ENCODE results near the gene ERVK3-1. TPM values are rescaled to one million over a fixed set of nuclear protein-coding genes. Genes with fewer than 3 reads are reported as not detected.

The ERVK3-1 gene
- total RNA-seq, 1 experiment from 2014 or later, result 28.1 TPM

DNA sequence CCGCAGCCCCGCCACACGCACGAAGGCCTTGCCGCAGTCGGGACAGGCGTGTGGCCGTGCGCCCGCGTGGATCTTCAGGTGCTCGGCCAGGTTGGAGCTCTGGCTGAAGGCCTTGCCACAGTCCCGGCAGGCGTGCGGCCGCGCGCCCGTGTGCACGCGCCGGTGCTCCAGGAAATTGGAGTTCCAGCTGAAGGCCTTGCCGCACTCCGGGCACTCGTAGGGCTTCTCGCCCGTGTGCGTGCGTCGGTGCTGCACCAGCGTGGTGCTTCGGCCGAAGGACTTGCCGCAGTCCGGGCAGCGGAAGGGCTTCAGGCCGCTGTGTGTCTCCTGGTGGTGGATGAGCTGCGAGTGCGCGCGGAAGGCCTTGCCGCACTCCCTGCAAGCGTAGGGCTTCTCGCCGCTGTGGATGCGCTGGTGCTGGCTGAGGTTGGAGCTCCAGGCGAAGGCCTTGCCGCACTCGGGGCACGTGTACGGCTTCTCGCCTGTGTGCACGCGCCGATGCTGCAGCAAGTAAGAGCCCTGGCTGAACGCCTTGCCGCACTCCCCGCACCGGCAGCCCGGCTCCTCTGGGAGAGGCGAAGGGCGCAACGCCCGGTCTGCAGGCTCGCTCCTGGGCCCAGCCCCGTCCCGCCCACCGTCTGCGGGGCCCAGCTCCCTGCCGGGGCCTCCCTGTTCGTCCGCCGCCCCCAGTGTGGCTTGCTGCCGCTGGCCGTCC, 51.7 kb downstream of the ERVK3-1 start:
- no peaks in the 10 kb centered on the region for H3K9me2 ChIP-seq (ENCODE audit: insufficient read depth)
- POLR2A ChIA-PET, result no interaction called here
- RAD21 ChIA-PET (ENCODE audit: low non-redundant PET in 1 of 2, low total read pairs in 2 of 2, uncharacterized antibody in 2 of 2, unreplicated experiment in 2 of 2), result no interaction called here
- no peaks in the 10 kb centered on the region for H4K20me1 ChIP-seq (ENCODE audit: insufficient read depth)
- no peaks in the 10 kb centered on the region for H3K9me3 ChIP-seq (ENCODE audit: control insufficient read depth in 1 of 2, insufficient read depth in 1 of 2, low read depth in 1 of 2, low read length in 2 of 2)
- no peaks in the 10 kb centered on the region for H3K36me3 ChIP-seq (ENCODE audit: control insufficient read depth in 1 of 2, insufficient read depth in 2 of 2, low read length in 2 of 2)
- ATAC-seq (no peak), DNase-seq (ENCODE audit: low read depth, low spot score) (no peak)
- no peak overlapping the region for H3K27ac ChIP-seq (ENCODE audit: low read depth, low read length)
- peaks cover 6 to 10% of the 10 kb centered on the region in 2 experiments; a peak in 3 of 4 replicates for H3K4me1 ChIP-seq (ENCODE audit: control insufficient read depth in 1 of 2, insufficient read depth in 2 of 2, low read length in 2 of 2)
- no peak overlapping the region for H3K4me3 ChIP-seq (replicated peaks in 1 of 2; ENCODE audit: low read depth in 1 of 2, low read length in 2 of 2)
- CTCF ChIA-PET, result no interaction called here
- intact Hi-C loops (cut with micrococcal nuclease), result no loop called here
- H2AFZ ChIP-seq (ENCODE audit: low read depth, low read length, poor library complexity, severe bottlenecking), result no peak overlapping the region
- no peak overlapping the region for H3K9ac ChIP-seq (ENCODE audit: low read length)
- 0 out of 2 replicates have a peak, but pooled peaks cover 3% of the 10 kb centered on the region for H3K79me2 ChIP-seq (ENCODE audit: insufficient read depth, low read length)
- no peaks in the 10 kb centered on the region for H3K27me3 ChIP-seq (ENCODE audit: insufficient read depth, low read length)
- TF ChIP-seq, protein P1, sequence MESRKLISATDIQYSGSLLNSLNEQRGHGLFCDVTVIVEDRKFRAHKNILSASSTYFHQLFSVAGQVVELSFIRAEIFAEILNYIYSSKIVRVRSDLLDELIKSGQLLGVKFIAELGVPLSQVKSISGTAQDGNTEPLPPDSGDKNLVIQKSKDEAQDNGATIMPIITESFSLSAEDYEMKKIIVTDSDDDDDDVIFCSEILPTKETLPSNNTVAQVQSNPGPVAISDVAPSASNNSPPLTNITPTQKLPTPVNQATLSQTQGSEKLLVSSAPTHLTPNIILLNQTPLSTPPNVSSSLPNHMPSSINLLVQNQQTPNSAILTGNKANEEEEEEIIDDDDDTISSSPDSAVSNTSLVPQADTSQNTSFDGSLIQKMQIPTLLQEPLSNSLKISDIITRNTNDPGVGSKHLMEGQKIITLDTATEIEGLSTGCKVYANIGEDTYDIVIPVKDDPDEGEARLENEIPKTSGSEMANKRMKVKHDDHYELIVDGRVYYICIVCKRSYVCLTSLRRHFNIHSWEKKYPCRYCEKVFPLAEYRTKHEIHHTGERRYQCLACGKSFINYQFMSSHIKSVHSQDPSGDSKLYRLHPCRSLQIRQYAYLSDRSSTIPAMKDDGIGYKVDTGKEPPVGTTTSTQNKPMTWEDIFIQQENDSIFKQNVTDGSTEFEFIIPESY (IDR thresholded peaks at IDR 0.05; ENCODE audit: extremely low read depth, insufficient replicate concordance, low read length), result no peak
- TF ChIP-seq JUND (IDR thresholded peaks at IDR 0.05) (no peak), ZFX (IDR thresholded peaks at IDR 0.05) (no peak)
- TF ChIP-seq, protein P2, sequence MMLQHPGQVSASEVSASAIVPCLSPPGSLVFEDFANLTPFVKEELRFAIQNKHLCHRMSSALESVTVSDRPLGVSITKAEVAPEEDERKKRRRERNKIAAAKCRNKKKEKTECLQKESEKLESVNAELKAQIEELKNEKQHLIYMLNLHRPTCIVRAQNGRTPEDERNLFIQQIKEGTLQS (IDR thresholded peaks at IDR 0.05), result no peak
- BruUV-seq (replicated peaks), result no TSS peak
- no peak overlapping the region for H3K4me2 ChIP-seq (ENCODE audit: low read length)

DNA sequence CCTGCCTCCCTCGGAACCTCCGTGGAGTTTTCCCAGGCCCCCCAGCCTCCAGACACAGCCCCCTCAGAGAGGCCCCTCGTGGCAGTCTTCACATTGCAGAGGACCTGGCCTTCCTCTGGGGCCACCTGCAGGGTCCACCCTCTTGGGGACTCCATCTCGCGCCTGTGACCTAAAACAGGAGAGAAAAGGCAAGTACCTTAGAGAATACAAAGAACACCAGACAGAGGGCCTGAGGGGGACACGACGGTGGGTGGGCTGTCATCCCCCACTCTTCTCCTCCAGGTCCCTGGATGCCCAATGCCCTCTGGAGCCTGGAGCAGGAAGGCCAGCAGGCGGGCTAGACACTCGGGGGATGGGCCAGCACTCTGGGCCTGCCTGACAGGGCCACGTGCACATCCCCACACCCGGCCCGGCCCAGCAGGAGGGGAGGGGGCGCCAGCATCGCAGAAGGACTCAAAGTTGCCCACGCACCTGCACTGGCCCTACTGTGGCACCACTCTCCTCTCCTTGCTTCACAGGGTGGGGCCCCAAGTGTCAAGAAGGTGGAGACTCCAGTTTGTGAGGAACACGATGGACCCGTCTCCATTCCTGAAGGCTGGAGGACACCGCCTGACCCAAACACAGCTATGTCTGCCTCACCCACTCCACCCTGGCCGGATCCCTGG, 52.4 kb downstream of the ERVK3-1 start:
- Histone ChIP-seq H2AFZ (ENCODE audit: low read depth, low read length, poor library complexity, severe bottlenecking) (no peak overlapping the region), H3K4me2 (ENCODE audit: low read length) (no peak overlapping the region), H4K20me1 (ENCODE audit: insufficient read depth) (no peaks in the 10 kb centered on the region), H3K9ac (ENCODE audit: low read length) (no peak overlapping the region), H3K9me2 (ENCODE audit: insufficient read depth) (no peaks in the 10 kb centered on the region), H3K4me1 (ENCODE audit: control insufficient read depth in 1 of 2, insufficient read depth in 2 of 2, low read length in 2 of 2) (peaks cover 6 to 12% of the 10 kb centered on the region in 2 experiments; a peak in 3 of 4 replicates), H3K36me3 (ENCODE audit: control insufficient read depth in 1 of 2, insufficient read depth in 2 of 2, low read length in 2 of 2) (no peaks in the 10 kb centered on the region), H3K4me3 (replicated peaks in 1 of 2; ENCODE audit: low read depth in 1 of 2, low read length in 2 of 2) (no peak overlapping the region), H3K79me2 (ENCODE audit: insufficient read depth, low read length) (0 out of 2 replicates have a peak, but pooled peaks cover 3% of the 10 kb centered on the region), H3K9me3 (ENCODE audit: control insufficient read depth in 1 of 2, insufficient read depth in 1 of 2, low read depth in 1 of 2, low read length in 2 of 2) (no peaks in the 10 kb centered on the region), H3K27me3 (ENCODE audit: insufficient read depth, low read length) (no peaks in the 10 kb centered on the region), H3K27ac (ENCODE audit: low read depth, low read length) (no peak overlapping the region)
- ChIA-PET RAD21 (ENCODE audit: low non-redundant PET in 1 of 2, low total read pairs in 2 of 2, uncharacterized antibody in 2 of 2, unreplicated experiment in 2 of 2) (no interaction called here), POLR2A (no interaction called here), CTCF (no interaction called here)
- intact Hi-C loops (cut with micrococcal nuclease), result no loop called here
- ATAC-seq (no peak), DNase-seq (ENCODE audit: low read depth, low spot score) (no peak)
- no TSS peak for BruUV-seq (replicated peaks)
- TF ChIP-seq TCF7L2 (IDR thresholded peaks at IDR 0.05; ENCODE audit: borderline replicate concordance, extremely low read depth, insufficient read depth, insufficient read length) (no peak), SIN3A (IDR thresholded peaks at IDR 0.05; ENCODE audit: low read depth) (no peak), EGR1 (IDR thresholded peaks at IDR 0.05; ENCODE audit: low read depth) (no peak), SRF (IDR thresholded peaks at IDR 0.05; ENCODE audit: low read depth) (no peak), FOSL1 (IDR thresholded peaks at IDR 0.05; ENCODE audit: low read depth) (no peak), EZH2 (IDR thresholded peaks at IDR 0.05) (no peak), ZNF274 (IDR thresholded peaks at IDR 0.05; ENCODE audit: low read depth, low read length) (no peak), POLR2A (IDR thresholded peaks at IDR 0.05; ENCODE audit: borderline replicate concordance, extremely low read depth, insufficient read depth, insufficient read length) (no peak), ZFX (IDR thresholded peaks at IDR 0.05) (no peak), YY1 (IDR thresholded peaks at IDR 0.05; ENCODE audit: extremely low read depth, insufficient replicate concordance, low read depth, low read length) (no peak), CEBPB (IDR thresholded peaks at IDR 0.05; ENCODE audit: low read depth) (no peak), RAD21 (IDR thresholded peaks at IDR 0.05; ENCODE audit: low read depth) (no peak)
- TF ChIP-seq, protein P2 (IDR thresholded peaks at IDR 0.05), result no peak

Data from HCT116 (cell line).